Activated CD8-positive, alpha-beta memory T cell treated with anti-CD3 and anti-CD28 coated beads, Interleukin-2, amount 10 ng/mL, durations not matched to agents 7 days and 5 days (primary cell): ENCODE data around the gene PAX3. TPM values are rescaled to one million over a fixed set of nuclear protein-coding genes. Genes with fewer than 3 reads are reported as not detected.

Experiments
- ATAC-seq: fragments of 150-1000 bp; cut with Tn5 transposase; one replicate; pipeline ENCODE4 v1.10.0; 2021; ENCODE audit warnings: moderate library complexity
- CTCF ChIA-PET: fragments of 350-600 bp; sonication (Branson Sonifier 250); formaldehyde crosslinking; loops from one replicate; lab custom pipeline; 2021; ENCODE audit warnings: antibody characterized with exemption; lab: Charles Lee
- DNase-seq: peaks from one replicate; pipeline ENCODE4 v3.0.0-alpha.2; 2020
- H3K27ac Mint-ChIP-seq: one replicate; pipeline ENCODE4 v1.8.0; 2021; ENCODE audit warnings: mild to moderate bottlenecking, mixed read lengths
- H3K27me3 Mint-ChIP-seq: one replicate; pipeline ENCODE4 v1.8.0; 2021; ENCODE audit warnings: mixed read lengths
- H3K36me3 Mint-ChIP-seq: one replicate; pipeline ENCODE4 v1.8.0; 2021; ENCODE audit warnings: mild to moderate bottlenecking, mixed read lengths
- H3K4me1 Mint-ChIP-seq: one replicate; pipeline ENCODE4 v1.8.0; 2021; ENCODE audit warnings: mixed read lengths
- H3K4me3 Mint-ChIP-seq: one replicate; pipeline ENCODE4 v1.8.0; 2021; ENCODE audit warnings: mild to moderate bottlenecking, moderate library complexity, mixed read lengths
- H3K9me3 Mint-ChIP-seq: one replicate; pipeline ENCODE4 v1.8.0; 2022; ENCODE audit warnings: low read depth, mixed read lengths
- total RNA-seq, 2 experiments: library from RNA; stranded (reverse); gene quantifications; one replicate each; pipeline ENCODE4 v1.2.3, GENCODE V29; 2021

Gene PAX3
- total RNA-seq, 2 experiments from 2014 or later: not detected

GRCh38 chr2:222238072-222238471 is 60.7 kb downstream of the PAX3 start:
- H3K4me1 Mint-ChIP-seq: no peaks in the 10 kb centered on the region
- no peaks in the 10 kb centered on the region for H3K36me3 Mint-ChIP-seq
- DNase-seq (no peak), ATAC-seq (no peak)
- no peak overlapping the region for H3K4me3 Mint-ChIP-seq
- H3K9me3 Mint-ChIP-seq: no peaks in the 10 kb centered on the region
- H3K27me3 Mint-ChIP-seq: peaks cover 36% of the 10 kb centered on the region
- no peak overlapping the region for H3K27ac Mint-ChIP-seq
- CTCF ChIA-PET: no interaction called here

GRCh38 chr2:222232839-222233238 is 66.0 kb downstream of the PAX3 start:
- no peaks in the 10 kb centered on the region for H3K36me3 Mint-ChIP-seq
- no peak for DNase-seq
- H3K27me3 Mint-ChIP-seq: peaks cover under 1% of the 10 kb centered on the region
- H3K4me3 Mint-ChIP-seq: no peak overlapping the region
- H3K4me1 Mint-ChIP-seq: no peaks in the 10 kb centered on the region
- H3K9me3 Mint-ChIP-seq: no peaks in the 10 kb centered on the region
- H3K27ac Mint-ChIP-seq: no peak overlapping the region
- no peak for ATAC-seq
- CTCF ChIA-PET: no interaction called here

- H3K9me3 Mint-ChIP-seq: no peaks in the 10 kb centered on the region
- CTCF ChIA-PET: no interaction called here
- no peak overlapping the region for H3K27ac Mint-ChIP-seq
- ATAC-seq (no peak), DNase-seq (no peak)
- no peaks in the 10 kb centered on the region for H3K4me1 Mint-ChIP-seq
- H3K27me3 Mint-ChIP-seq: no peaks in the 10 kb centered on the region
- no peak overlapping the region for H3K4me3 Mint-ChIP-seq
- no peaks in the 10 kb centered on the region for H3K36me3 Mint-ChIP-seq
These were observed 66.4 kb downstream of the PAX3 start for GRCh38 chr2:222232372-222232771.

- no peak overlapping the region for H3K27ac Mint-ChIP-seq
- H3K27me3 Mint-ChIP-seq: no peaks in the 10 kb centered on the region
- no peaks in the 10 kb centered on the region for H3K4me1 Mint-ChIP-seq
- ATAC-seq (no peak), DNase-seq (no peak)
- H3K9me3 Mint-ChIP-seq: no peaks in the 10 kb centered on the region
- H3K4me3 Mint-ChIP-seq: no peak overlapping the region
- CTCF ChIA-PET: interaction anchor here (1.4 kb wide), 1 partner anchor 11 kb away, joined by 3 read pairs; no protein-coding TSS in a partner anchor
- H3K36me3 Mint-ChIP-seq: no peaks in the 10 kb centered on the region
These were observed 70.7 kb downstream of the PAX3 start for GRCh38 chr2:222228054-222228453.

GRCh38 chr2:222218786-222219185 is 80.0 kb downstream of the PAX3 start:
- Mint-ChIP-seq H3K4me3 (no peak overlapping the region), H3K27ac (no peak overlapping the region), H3K9me3 (no peaks in the 10 kb centered on the region), H3K36me3 (no peaks in the 10 kb centered on the region), H3K27me3 (no peaks in the 10 kb centered on the region), H3K4me1 (no peaks in the 10 kb centered on the region)
- DNase-seq (no peak), ATAC-seq (no peak)
- CTCF ChIA-PET: no interaction called here

- no peak overlapping the region for H3K4me3 Mint-ChIP-seq
- ATAC-seq (no peak), DNase-seq (no peak)
- CTCF ChIA-PET: no interaction called here
- H3K9me3 Mint-ChIP-seq: no peaks in the 10 kb centered on the region
- H3K4me1 Mint-ChIP-seq: no peaks in the 10 kb centered on the region
- no peaks in the 10 kb centered on the region for H3K27me3 Mint-ChIP-seq
- no peaks in the 10 kb centered on the region for H3K36me3 Mint-ChIP-seq
- H3K27ac Mint-ChIP-seq: no peak overlapping the region
These were observed 81.1 kb downstream of the PAX3 start for GRCh38 chr2:222217712-222218111.

GRCh38 chr2:222214885-222215284 is 83.9 kb downstream of the PAX3 start:
- H3K9me3 Mint-ChIP-seq: no peaks in the 10 kb centered on the region
- H3K27ac Mint-ChIP-seq: no peak overlapping the region
- CTCF ChIA-PET: no interaction called here
- no peak for ATAC-seq
- H3K36me3 Mint-ChIP-seq: no peaks in the 10 kb centered on the region
- no peaks in the 10 kb centered on the region for H3K4me1 Mint-ChIP-seq
- H3K4me3 Mint-ChIP-seq: no peak overlapping the region
- no peak for DNase-seq
- no peaks in the 10 kb centered on the region for H3K27me3 Mint-ChIP-seq

GRCh38 chr2:222213049-222213448 is 85.7 kb downstream of the PAX3 start:
- Mint-ChIP-seq H3K27ac (no peak overlapping the region), H3K27me3 (no peaks in the 10 kb centered on the region), H3K36me3 (no peaks in the 10 kb centered on the region), H3K4me1 (no peaks in the 10 kb centered on the region), H3K9me3 (no peaks in the 10 kb centered on the region), H3K4me3 (no peak overlapping the region)
- no peak for ATAC-seq
- CTCF ChIA-PET: no interaction called here
- DNase-seq: no peak

GRCh38 chr2:222212571-222212970 is 86.2 kb downstream of the PAX3 start:
- Mint-ChIP-seq H3K36me3 (no peaks in the 10 kb centered on the region), H3K9me3 (no peaks in the 10 kb centered on the region), H3K4me1 (no peaks in the 10 kb centered on the region), H3K27me3 (no peaks in the 10 kb centered on the region), H3K4me3 (no peak overlapping the region), H3K27ac (no peak overlapping the region)
- DNase-seq: no peak
- no peak for ATAC-seq
- CTCF ChIA-PET: no interaction called here

GRCh38 chr2:222208010-222208690 is 90.6 kb downstream of the PAX3 start:
- Mint-ChIP-seq H3K27me3 (no peaks in the 10 kb centered on the region), H3K9me3 (no peaks in the 10 kb centered on the region), H3K4me3 (no peak overlapping the region), H3K27ac (no peak overlapping the region), H3K36me3 (no peaks in the 10 kb centered on the region), H3K4me1 (no peaks in the 10 kb centered on the region)
- ATAC-seq: no peak
- CTCF ChIA-PET: no interaction called here
- no peak for DNase-seq

GRCh38 chr2:222205136-222205535 is 93.7 kb downstream of the PAX3 start:
- Mint-ChIP-seq H3K4me1 (no peaks in the 10 kb centered on the region), H3K9me3 (no peaks in the 10 kb centered on the region)
- ATAC-seq: no peak

GRCh38 chr2:222203041-222203440 is 95.8 kb downstream of the PAX3 start:
- H3K27me3 Mint-ChIP-seq: no peaks in the 10 kb centered on the region
- H3K27ac Mint-ChIP-seq: no peak overlapping the region
- H3K9me3 Mint-ChIP-seq: no peaks in the 10 kb centered on the region
- H3K4me3 Mint-ChIP-seq: no peak overlapping the region
- no peaks in the 10 kb centered on the region for H3K4me1 Mint-ChIP-seq
- no peaks in the 10 kb centered on the region for H3K36me3 Mint-ChIP-seq
- DNase-seq (no peak), ATAC-seq (no peak)
- CTCF ChIA-PET: no interaction called here

More at GRCh38 chr2:222205136-222205535, 93.7 kb downstream of the PAX3 start:
- Mint-ChIP-seq H3K4me3 (no peak overlapping the region), H3K27ac (no peak overlapping the region), H3K36me3 (no peaks in the 10 kb centered on the region), H3K27me3 (no peaks in the 10 kb centered on the region)
- CTCF ChIA-PET: no interaction called here
- DNase-seq: no peak

- Mint-ChIP-seq H3K27me3 (no peaks in the 10 kb centered on the region), H3K27ac (no peak overlapping the region), H3K4me1 (no peaks in the 10 kb centered on the region), H3K4me3 (no peak overlapping the region), H3K9me3 (no peaks in the 10 kb centered on the region), H3K36me3 (no peaks in the 10 kb centered on the region)
- DNase-seq (no peak), ATAC-seq (no peak)
- CTCF ChIA-PET: no interaction called here
These were observed 102.6 kb downstream of the PAX3 start for GRCh38 chr2:222196159-222196558.

GRCh38 chr2:222194669-222195068 is 104.1 kb downstream of the PAX3 start:
- peaks cover 2% of the 10 kb centered on the region for H3K9me3 Mint-ChIP-seq
- ATAC-seq: no peak
- no peak overlapping the region for H3K4me3 Mint-ChIP-seq
- H3K27ac Mint-ChIP-seq: no peak overlapping the region
- H3K4me1 Mint-ChIP-seq: no peaks in the 10 kb centered on the region
- CTCF ChIA-PET: no interaction called here
- H3K36me3 Mint-ChIP-seq: no peaks in the 10 kb centered on the region
- DNase-seq: no peak
- no peaks in the 10 kb centered on the region for H3K27me3 Mint-ChIP-seq
